Endothelial cell of hepatic sinusoid (primary cell): ENCODE results near the gene XPNPEP1.

ENCODE experiments used
- in situ Hi-C: cut with HindIII; loops from 2 replicates; pipeline ENCODE4 v1.10.0; 2017; ENCODE audit warnings: low sequenced_read_pairs

The XPNPEP1 gene

GRCh38 chr10:109947111-109947920, 24.0 kb upstream of the XPNPEP1 start:
- in situ Hi-C loops, result no loop called here

- in situ Hi-C loops, result no loop called here
Observed at GRCh38 chr10:109946680-109947079, 23.4 kb upstream of the XPNPEP1 start.

- in situ Hi-C loops, result no loop called here
Observed at GRCh38 chr10:109945473-109946177, 22.3 kb upstream of the XPNPEP1 start.

GRCh38 chr10:109944613-109945012, 21.3 kb upstream of the XPNPEP1 start:
- in situ Hi-C loops, result no loop called here

- in situ Hi-C loops, result no loop called here
Observed at GRCh38 chr10:109941236-109941862, 18.0 kb upstream of the XPNPEP1 start.

GRCh38 chr10:109940553-109940952, 17.2 kb upstream of the XPNPEP1 start:
- in situ Hi-C loops, result no loop called here

- in situ Hi-C loops, result no loop called here
Observed at GRCh38 chr10:109940117-109940516, 16.8 kb upstream of the XPNPEP1 start.

GRCh38 chr10:109939315-109939961, 16.1 kb upstream of the XPNPEP1 start:
- in situ Hi-C loops, result no loop called here

GRCh38 chr10:109937460-109938065, 14.3 kb upstream of the XPNPEP1 start:
- in situ Hi-C loops, result no loop called here

- in situ Hi-C loops, result no loop called here
Observed at GRCh38 chr10:109934958-109935793, 11.9 kb upstream of the XPNPEP1 start.

- in situ Hi-C loops, result no loop called here
Observed at GRCh38 chr10:109933984-109934565, 10.8 kb upstream of the XPNPEP1 start.

- in situ Hi-C loops, result no loop called here
Observed at GRCh38 chr10:109932968-109933367, 9.7 kb upstream of the XPNPEP1 start.

- in situ Hi-C loops, result no loop called here
Observed at GRCh38 chr10:109932391-109932790, 9.1 kb upstream of the XPNPEP1 start.

- in situ Hi-C loops, result no loop called here
Observed at GRCh38 chr10:109931163-109931562, 7.9 kb upstream of the XPNPEP1 start.

GRCh38 chr10:109929501-109930219, 6.3 kb upstream of the XPNPEP1 start:
- in situ Hi-C loops, result no loop called here

- in situ Hi-C loops, result no loop called here
Observed at GRCh38 chr10:109928475-109928891, 5.2 kb upstream of the XPNPEP1 start.

GRCh38 chr10:109926825-109927224, 3.5 kb upstream of the XPNPEP1 start:
- in situ Hi-C loops, result no loop called here

GRCh38 chr10:109926061-109926745, 2.9 kb upstream of the XPNPEP1 start:
- in situ Hi-C loops, result no loop called here
